ENCODE measurements around the gene TSPAN9. TPM values are rescaled to one million over a fixed set of nuclear protein-coding genes. Genes with fewer than 3 reads are reported as not detected.

Gene TSPAN9
- total RNA-seq, 4 donors from 2014 or later = 27.9 to 49.1 (median 42.0) TPM

GRCh38 chr12:3140284-3140683, 63.1 kb downstream of the TSPAN9 start:
- H3K4me3 ChIP-seq (ENCODE audit: low read depth, poor library complexity, severe bottlenecking) = no peak overlapping the region
- DNase-seq (ENCODE audit: low spot score in 2 of 2) = no peak
- intact Hi-C loops (cut with DNase I; ENCODE audit: low total_unique reads) = no loop called here
- WGBS, 2 donors = 89 to 91% methylated on average over 9 of the region's 9 CpGs
- TF ChIP-seq CTCF (IDR thresholded peaks at IDR 0.05) = no peak
- TF ChIP-seq POLR2A (IDR thresholded peaks at IDR 0.05) = no peak

- no peak for TF ChIP-seq POLR2A (IDR thresholded peaks at IDR 0.05)
- TF ChIP-seq CTCF (IDR thresholded peaks at IDR 0.05) = no peak
- no peak overlapping the region for H3K4me3 ChIP-seq (ENCODE audit: low read depth, poor library complexity, severe bottlenecking)
- intact Hi-C loops (cut with DNase I; ENCODE audit: low total_unique reads) = no loop called here
- no peak for DNase-seq (ENCODE audit: low spot score in 2 of 2)
- 82 to 83% methylated on average over 25 of the region's 25 CpGs for WGBS, 2 donors
These were observed 64.5 kb downstream of the TSPAN9 start for GRCh38 chr12:3141339-3142321.

GRCh38 chr12:3142386-3142785, 65.2 kb downstream of the TSPAN9 start:
- H3K4me3 ChIP-seq (ENCODE audit: low read depth, poor library complexity, severe bottlenecking) = no peak overlapping the region
- WGBS, 2 donors = 89 to 96% methylated on average over 14 of the region's 14 CpGs
- TF ChIP-seq POLR2A (IDR thresholded peaks at IDR 0.05) (no peak), CTCF (IDR thresholded peaks at IDR 0.05) (no peak)
- no peak for DNase-seq (ENCODE audit: low spot score in 2 of 2)
- intact Hi-C loops (cut with DNase I; ENCODE audit: low total_unique reads) = no loop called here

- intact Hi-C loops (cut with DNase I; ENCODE audit: low total_unique reads) = no loop called here
- no peak overlapping the region for H3K4me3 ChIP-seq (ENCODE audit: low read depth, poor library complexity, severe bottlenecking)
- WGBS, 2 donors = 66 to 93% methylated on average over 7 of the region's 7 CpGs
- no peak for TF ChIP-seq POLR2A (IDR thresholded peaks at IDR 0.05)
- no peak for TF ChIP-seq CTCF (IDR thresholded peaks at IDR 0.05)
- no peak for DNase-seq (ENCODE audit: low spot score in 2 of 2)
These were observed 67.3 kb downstream of the TSPAN9 start for GRCh38 chr12:3144495-3144894.

GRCh38 chr12:3145033-3145432, 67.9 kb downstream of the TSPAN9 start:
- no peak for DNase-seq (ENCODE audit: low spot score in 2 of 2)
- intact Hi-C loops (cut with DNase I; ENCODE audit: low total_unique reads) = no loop called here
- no peak overlapping the region for H3K4me3 ChIP-seq (ENCODE audit: low read depth, poor library complexity, severe bottlenecking)
- WGBS, 2 donors = 88 to 90% methylated on average over 13 of the region's 13 CpGs
- TF ChIP-seq POLR2A (IDR thresholded peaks at IDR 0.05) (no peak), CTCF (IDR thresholded peaks at IDR 0.05) (no peak)

All from lower leg skin (tissue), 4 donors.